ENCODE measurements around the gene FARS2.

FARS2 gene

DNA sequence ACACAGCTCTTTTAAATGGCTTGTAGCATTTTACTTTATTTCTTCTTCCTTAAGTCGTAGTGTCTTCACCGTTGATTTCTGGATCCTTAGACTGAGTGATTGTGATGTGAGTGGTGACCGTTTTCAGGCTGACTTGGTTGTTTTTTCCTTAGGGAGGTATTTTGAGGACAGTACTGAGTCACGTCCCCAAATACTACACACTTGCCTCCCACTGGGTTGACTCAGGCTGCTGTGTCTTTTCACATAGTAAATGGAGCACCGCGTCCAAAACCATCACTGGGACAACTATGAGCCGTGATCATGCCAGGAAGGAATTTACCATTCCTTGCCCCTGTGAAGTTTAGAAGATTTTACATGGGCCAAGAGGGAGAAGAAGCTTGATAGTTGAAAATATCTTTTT is 174.1 kb downstream of the FARS2 start:
- DNase-seq: no peak

- no peak for DNase-seq
These were observed 177.7 kb downstream of the FARS2 start for GRCh38 chr6:5438922-5439584.

DNA sequence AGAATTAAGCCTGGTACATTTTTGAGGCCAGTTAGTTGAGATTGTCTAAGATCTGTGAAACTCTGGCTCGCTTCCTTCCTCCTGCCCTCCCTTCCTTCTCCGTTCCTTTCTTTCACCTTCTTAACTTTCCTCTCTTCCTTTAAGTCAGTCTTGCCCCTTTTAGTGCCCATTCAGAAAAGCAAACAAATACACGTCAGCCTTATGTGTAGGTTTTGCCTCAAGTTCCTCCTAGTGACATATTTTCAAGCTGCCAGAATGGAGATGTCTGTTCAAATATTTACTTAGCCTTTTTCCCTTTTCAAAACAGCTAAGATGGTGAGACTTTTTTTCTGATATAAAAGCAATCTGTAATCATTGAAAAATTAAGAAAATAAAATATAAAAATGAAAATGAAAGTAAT is 178.4 kb downstream of the FARS2 start:
- DNase-seq: no peak

GRCh38 chr6:5442319-5442718 is 181.0 kb downstream of the FARS2 start:
- DNase-seq: no peak

- DNase-seq: no peak
These were observed 181.6 kb downstream of the FARS2 start for GRCh38 chr6:5442916-5443315.

GRCh38 chr6:5443491-5443890 is 182.2 kb downstream of the FARS2 start:
- DNase-seq: peak; percentile 35

GRCh38 chr6:5446362-5447075 is 185.2 kb downstream of the FARS2 start:
- no peak for DNase-seq

GRCh38 chr6:5447921-5448320 is 186.6 kb downstream of the FARS2 start:
- no peak for DNase-seq

GRCh38 chr6:5450073-5450472 is 188.8 kb downstream of the FARS2 start:
- no peak for DNase-seq

DNA sequence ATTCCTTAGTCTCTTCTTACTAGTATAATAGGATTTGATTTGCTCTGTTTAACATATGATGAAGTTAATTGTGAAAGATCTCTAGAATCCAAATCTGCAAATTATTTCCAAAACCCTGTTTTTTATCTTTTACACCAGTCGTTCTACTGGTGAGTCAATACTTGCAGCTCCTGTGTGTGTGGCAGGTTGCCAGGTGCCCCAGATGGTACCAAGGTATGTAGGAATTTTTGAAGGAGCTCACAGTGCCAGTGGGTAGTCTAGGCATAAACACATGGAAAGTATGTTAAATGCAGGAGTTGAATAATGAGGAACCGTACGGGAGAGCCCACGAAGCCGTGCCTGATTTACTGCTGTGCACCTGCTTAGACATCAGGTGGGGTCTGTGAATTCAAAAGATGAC is 192.2 kb downstream of the FARS2 start:
- no peak for DNase-seq

DNA sequence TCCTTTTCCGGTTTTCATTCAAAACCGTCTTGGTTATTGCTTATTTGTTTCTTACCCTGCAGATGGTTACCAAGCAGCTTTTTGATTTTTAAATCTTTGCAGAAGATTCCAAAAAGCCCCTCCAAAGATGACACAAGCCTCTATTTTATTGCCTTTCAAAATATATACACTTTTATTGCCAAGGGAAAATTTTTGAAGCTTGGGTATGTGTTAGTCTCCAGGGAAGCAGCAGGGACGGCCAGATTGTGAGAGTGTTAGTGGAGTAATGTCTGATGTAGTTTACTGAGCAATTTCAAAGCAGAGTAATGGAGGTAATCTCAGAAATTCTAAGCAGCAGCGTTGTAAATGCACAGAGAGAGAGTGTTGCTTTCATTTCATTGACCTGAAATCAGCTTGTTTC is 193.8 kb downstream of the FARS2 start:
- DNase-seq: no peak

GRCh38 chr6:5457041-5457440 is 195.7 kb downstream of the FARS2 start:
- no peak for DNase-seq

DNA sequence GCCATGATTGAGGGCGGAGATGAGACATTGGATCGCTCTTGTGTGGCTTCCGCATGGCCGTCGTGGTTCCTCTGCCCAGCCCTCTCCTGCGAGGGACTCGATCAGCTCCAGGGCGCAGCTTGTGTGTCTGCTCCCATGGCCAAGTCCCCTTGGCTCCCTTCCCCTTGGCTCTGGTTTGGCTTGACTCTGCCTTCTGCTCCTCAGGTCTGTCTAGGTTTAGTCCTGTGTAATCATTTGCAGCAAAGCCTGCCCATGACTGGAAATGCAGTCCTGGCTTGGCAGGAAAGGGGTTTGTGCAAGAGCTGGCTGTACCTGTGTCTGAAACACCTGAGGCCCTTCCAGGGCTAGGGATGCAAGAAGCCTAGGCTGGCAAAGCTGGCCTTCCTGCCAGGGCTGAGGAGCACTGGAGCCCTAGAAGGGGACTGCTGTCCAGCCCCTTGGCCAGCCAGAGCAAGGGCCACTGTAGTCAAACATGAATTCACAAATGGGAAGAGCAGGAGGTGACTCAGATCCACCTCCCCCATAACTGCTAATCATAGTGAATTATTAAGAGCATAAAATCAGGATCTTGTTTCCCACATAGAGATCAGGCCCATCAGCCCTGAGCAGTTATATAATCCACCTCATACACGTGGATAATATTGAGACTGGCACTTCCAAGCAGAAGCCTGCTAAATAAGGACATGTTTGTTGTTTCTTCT is 196.8 kb downstream of the FARS2 start:
- DNase-seq: peak; percentile 78

- no peak for DNase-seq
These were observed 198.0 kb downstream of the FARS2 start for GRCh38 chr6:5459346-5459745.

GRCh38 chr6:5461365-5461764 is 200.1 kb downstream of the FARS2 start:
- no peak for DNase-seq

GRCh38 chr6:5462856-5463255 is 201.5 kb downstream of the FARS2 start:
- no peak for DNase-seq

- no peak for DNase-seq
These were observed 202.4 kb downstream of the FARS2 start for GRCh38 chr6:5463690-5464089.

- DNase-seq: no peak
These were observed 203.0 kb downstream of the FARS2 start for GRCh38 chr6:5464099-5464885.

GRCh38 chr6:5466281-5467136 is 205.2 kb downstream of the FARS2 start:
- DNase-seq: no peak

GRCh38 chr6:5468586-5468985 is 207.3 kb downstream of the FARS2 start:
- no peak for DNase-seq

DNA sequence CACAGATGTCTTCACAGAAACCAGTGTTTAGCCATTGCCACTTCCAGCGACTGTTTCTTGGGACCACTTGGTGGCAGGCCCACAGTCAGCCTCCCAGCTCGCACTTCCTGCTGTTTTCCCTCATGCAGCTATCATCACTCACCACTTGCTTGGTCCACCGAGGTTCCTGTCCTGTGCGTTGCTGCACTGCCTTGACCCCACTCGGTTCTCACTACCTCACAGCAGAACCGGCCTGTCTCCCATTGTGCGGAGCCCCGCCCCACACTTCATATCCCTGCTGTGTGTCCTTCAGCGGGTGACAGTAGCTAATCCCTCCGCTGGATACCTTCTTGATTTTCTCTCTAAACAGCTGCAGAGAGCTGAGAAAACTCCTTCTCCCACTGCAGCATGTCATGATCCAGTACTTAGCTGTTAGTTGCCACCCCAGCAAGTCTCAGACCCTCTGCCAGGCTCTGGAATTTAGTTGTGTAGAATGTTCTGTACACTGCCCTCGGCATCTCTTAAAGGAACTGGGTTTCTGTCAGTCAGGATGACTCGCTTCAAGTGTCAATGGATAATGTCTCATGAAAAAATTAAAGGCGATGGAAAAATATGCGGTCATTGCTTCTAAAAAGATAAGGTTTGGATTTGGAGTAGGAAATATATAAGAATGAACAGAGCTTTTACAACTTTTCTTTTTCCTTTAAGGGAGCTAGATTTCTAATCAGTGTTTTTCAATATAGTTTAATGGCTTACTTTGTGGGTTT is 208.0 kb downstream of the FARS2 start:
- no peak for DNase-seq

GRCh38 chr6:5471044-5471443 is 209.7 kb downstream of the FARS2 start:
- peak; percentile 73 for DNase-seq

Data from right hindlimb (tissue), 1 donor.